Calu3 (cell line): ENCODE data around the gene GNG8. TPM values are rescaled to one million over a fixed set of nuclear protein-coding genes. Genes with fewer than 3 reads are reported as not detected.

Source experiments
- BruUV-seq: library from RNA; stranded (reverse); fragments of 400-500 nt; replicated peaks from 2 replicates; lab custom pipeline; 2021; lab: Mats Ljungman, UMichigan
- CTCF ChIA-PET: fragments of 300-600 bp; sonication (Branson Sonifier 250); formaldehyde crosslinking; loops from one replicate; lab custom pipeline; 2022; ENCODE audit warnings: antibody characterized with exemption; lab: Charles Lee
- DNase-seq: peaks from one replicate; pipeline ENCODE4 v3.0.0; 2022
- H3K27ac Mint-ChIP-seq: one replicate; pipeline ENCODE4 v1.8.0; 2022; ENCODE audit warnings: mixed read lengths; ENCODE audit not compliant: unreplicated experiment
- H3K27me3 Mint-ChIP-seq: one replicate; pipeline ENCODE4 v1.8.0; 2022; ENCODE audit warnings: mixed read lengths; ENCODE audit not compliant: unreplicated experiment
- H3K36me3 Mint-ChIP-seq: one replicate; pipeline ENCODE4 v1.8.0; 2022; ENCODE audit warnings: mild to moderate bottlenecking, moderate library complexity, mixed read lengths; ENCODE audit not compliant: insufficient read depth, unreplicated experiment
- H3K4me1 Mint-ChIP-seq: one replicate; pipeline ENCODE4 v1.8.0; 2022; ENCODE audit warnings: mild to moderate bottlenecking, low read depth, mixed read lengths; ENCODE audit not compliant: unreplicated experiment
- H3K4me3 Mint-ChIP-seq: one replicate; pipeline ENCODE4 v1.8.0; 2022; ENCODE audit warnings: mild to moderate bottlenecking, low read depth, moderate library complexity, mixed read lengths; ENCODE audit not compliant: unreplicated experiment
- H3K9me3 Mint-ChIP-seq: one replicate; pipeline ENCODE4 v1.8.0; 2022; ENCODE audit warnings: low read depth, mixed read lengths; ENCODE audit not compliant: unreplicated experiment
- intact Hi-C: fragments of 100-400 bp; cut with micrococcal nuclease; formaldehyde crosslinking; loops from one replicate; pipeline ENCODE4 v1.10.0; 2022; ENCODE audit not compliant: unreplicated experiment
- total RNA-seq: library from RNA; stranded (reverse); gene quantifications from 2 replicates; pipeline ENCODE4 v1.2.3, GENCODE V29; 2022
- TF ChIP-seq, protein P1 (sequence below): fragments of 200-600 bp; IDR thresholded peaks from one replicate; pipeline ENCODE4 v1.8.0; 2022; ENCODE audit warnings: antibody characterized with exemption; ENCODE audit not compliant: unreplicated experiment

GNG8 gene
- total RNA-seq, 1 experiment from 2014 or later = not detected

DNA sequence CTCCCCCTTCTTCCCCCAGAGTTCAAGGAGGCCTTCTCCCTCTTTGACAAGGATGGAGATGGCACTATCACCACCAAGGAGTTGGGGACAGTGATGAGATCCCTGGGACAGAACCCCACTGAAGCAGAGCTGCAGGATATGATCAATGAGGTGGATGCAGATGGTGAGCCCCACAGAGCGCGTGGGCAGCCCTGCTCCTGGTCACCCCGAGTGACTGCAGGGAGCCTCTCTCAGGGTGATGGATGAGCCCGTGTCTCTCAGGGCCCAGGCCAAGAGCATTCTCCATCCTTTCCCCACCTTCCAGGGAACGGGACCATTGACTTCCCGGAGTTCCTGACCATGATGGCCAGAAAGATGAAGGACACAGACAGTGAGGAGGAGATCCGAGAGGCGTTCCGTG lies 27.8 kb downstream of the GNG8 start:
- TF ChIP-seq, protein P1, sequence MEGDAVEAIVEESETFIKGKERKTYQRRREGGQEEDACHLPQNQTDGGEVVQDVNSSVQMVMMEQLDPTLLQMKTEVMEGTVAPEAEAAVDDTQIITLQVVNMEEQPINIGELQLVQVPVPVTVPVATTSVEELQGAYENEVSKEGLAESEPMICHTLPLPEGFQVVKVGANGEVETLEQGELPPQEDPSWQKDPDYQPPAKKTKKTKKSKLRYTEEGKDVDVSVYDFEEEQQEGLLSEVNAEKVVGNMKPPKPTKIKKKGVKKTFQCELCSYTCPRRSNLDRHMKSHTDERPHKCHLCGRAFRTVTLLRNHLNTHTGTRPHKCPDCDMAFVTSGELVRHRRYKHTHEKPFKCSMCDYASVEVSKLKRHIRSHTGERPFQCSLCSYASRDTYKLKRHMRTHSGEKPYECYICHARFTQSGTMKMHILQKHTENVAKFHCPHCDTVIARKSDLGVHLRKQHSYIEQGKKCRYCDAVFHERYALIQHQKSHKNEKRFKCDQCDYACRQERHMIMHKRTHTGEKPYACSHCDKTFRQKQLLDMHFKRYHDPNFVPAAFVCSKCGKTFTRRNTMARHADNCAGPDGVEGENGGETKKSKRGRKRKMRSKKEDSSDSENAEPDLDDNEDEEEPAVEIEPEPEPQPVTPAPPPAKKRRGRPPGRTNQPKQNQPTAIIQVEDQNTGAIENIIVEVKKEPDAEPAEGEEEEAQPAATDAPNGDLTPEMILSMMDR = no peak
- no peak for DNase-seq
- CTCF ChIA-PET = interaction anchor here (1.4 kb wide), 2 partner anchors 9 to 10 kb away, joined by 3 to 4 read pairs; no protein-coding TSS in a partner anchor
- Mint-ChIP-seq H3K9me3 (no peaks in the 10 kb centered on the region), H3K4me1 (peaks cover 5% of the 10 kb centered on the region), H3K4me3 (no peak overlapping the region), H3K27ac (no peak overlapping the region), H3K27me3 (no peaks in the 10 kb centered on the region), H3K36me3 (peaks cover 21% of the 10 kb centered on the region)
- intact Hi-C loops = no loop called here
- BruUV-seq = no TSS peak

DNA sequence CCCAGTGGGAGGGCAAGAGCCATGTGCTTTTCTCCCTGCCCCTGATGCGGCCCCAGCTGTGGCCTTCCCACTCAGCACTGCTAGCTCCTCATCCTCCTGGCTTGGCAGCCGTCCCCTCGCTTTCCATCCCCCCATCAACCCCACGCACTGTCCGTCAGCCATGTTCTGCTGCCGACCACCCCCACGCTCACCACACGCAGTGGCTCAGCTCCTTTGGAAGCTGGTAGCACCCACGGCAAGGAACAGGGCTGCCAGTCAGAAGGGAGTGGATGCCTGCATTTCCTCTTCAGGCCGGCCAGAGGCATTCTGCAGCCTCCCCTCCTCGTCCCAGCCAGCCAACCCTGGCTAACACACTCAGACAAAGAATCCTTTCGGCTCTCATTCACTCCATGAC lies 28.6 kb downstream of the GNG8 start:
- no peak for DNase-seq
- BruUV-seq = no TSS peak
- CTCF ChIA-PET = interaction anchor here (1.1 to 1.4 kb wide), 2 partner anchors 9 to 10 kb away, joined by 3 to 4 read pairs; no protein-coding TSS in a partner anchor
- intact Hi-C loops = no loop called here
- H3K4me3 Mint-ChIP-seq = no peak overlapping the region
- H3K27me3 Mint-ChIP-seq = no peaks in the 10 kb centered on the region
- peaks cover 12% of the 10 kb centered on the region for H3K4me1 Mint-ChIP-seq
- H3K36me3 Mint-ChIP-seq = peaks cover 29% of the 10 kb centered on the region
- TF ChIP-seq, protein P1 = no peak
- no peaks in the 10 kb centered on the region for H3K9me3 Mint-ChIP-seq
- H3K27ac Mint-ChIP-seq = no peak overlapping the region

DNA sequence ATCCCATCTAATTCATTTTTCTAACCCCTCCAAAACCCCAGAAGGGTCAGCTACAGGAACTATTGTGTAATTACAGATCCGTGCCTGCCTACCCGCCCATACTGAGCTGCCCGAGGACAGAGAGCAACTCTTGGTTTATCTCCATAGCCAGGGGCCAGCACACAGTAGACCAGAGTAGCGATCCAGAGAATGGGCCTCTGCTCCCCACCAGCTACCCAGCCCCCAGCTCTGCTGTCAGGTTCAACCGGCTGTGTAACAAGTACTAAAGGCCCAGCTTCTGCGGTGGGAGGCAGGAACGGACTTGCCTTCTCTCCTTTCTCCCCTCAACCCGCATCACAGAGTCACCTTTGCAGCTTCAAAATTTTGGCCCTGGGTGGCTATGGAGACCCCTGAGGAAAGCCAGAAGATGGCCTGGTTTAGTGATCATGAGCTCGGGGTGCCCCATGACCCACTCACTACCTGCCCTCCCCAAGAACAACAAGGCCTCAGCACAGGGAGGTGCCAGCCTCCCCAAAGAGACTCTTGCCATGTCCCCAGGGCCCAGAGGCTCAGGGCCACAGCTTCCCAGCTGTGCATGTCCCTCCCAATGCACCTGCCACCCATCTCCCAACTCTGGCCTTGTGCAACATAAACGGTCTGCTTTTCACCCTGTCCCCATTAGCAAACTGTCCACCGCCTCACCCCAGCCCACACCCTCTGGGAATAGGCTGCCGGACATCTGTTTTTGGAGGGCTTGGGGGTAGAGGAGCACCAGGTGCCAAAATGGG lies 29.1 kb downstream of the GNG8 start:
- H3K27ac Mint-ChIP-seq = no peak overlapping the region
- peaks cover 34% of the 10 kb centered on the region for H3K36me3 Mint-ChIP-seq

DNA sequence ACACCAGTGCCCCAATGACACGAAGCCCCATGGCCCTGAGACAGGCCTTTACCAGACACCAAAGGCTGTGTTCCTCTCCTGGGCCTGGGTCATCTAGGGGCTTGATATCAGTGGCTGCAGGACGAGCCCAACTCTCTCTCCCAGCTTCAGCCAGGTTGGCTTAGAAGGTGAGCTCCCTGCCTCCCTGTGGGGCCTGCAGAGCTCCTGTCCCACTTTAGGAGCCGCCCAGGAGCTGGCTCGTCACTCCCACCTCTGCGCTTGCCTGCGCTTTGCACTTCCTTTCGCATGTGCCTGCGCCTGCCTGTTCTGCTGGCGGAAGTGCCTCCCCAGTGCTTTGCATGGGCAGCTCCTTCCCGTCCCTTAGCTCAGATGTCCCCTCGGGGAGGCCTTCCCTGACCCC lies 30.0 kb downstream of the GNG8 start:
- DNase-seq = no peak
- peaks cover 41% of the 10 kb centered on the region for H3K36me3 Mint-ChIP-seq
- CTCF ChIA-PET = interaction anchor here (1.1 kb wide), 1 partner anchor 10 kb away, joined by 3 read pairs; no protein-coding TSS in a partner anchor
- H3K27me3 Mint-ChIP-seq = no peaks in the 10 kb centered on the region
- BruUV-seq = no TSS peak
- H3K9me3 Mint-ChIP-seq = no peaks in the 10 kb centered on the region
- H3K27ac Mint-ChIP-seq = no peak overlapping the region
- H3K4me3 Mint-ChIP-seq = no peak overlapping the region
- peaks cover 18% of the 10 kb centered on the region for H3K4me1 Mint-ChIP-seq
- TF ChIP-seq, protein P1 = no peak
- intact Hi-C loops = no loop called here

More for the DNA sequence above, 29.1 kb downstream of the GNG8 start:
- Mint-ChIP-seq H3K4me3 (no peak overlapping the region), H3K9me3 (no peaks in the 10 kb centered on the region), H3K4me1 (peaks cover 18% of the 10 kb centered on the region), H3K27me3 (no peaks in the 10 kb centered on the region)
- CTCF ChIA-PET = interaction anchor here (1.1 kb wide), 2 partner anchors 10 to 11 kb away, joined by 3 to 4 read pairs; no protein-coding TSS in a partner anchor
- intact Hi-C loops = no loop called here
- TF ChIP-seq, protein P1 = no peak
- no TSS peak for BruUV-seq
- DNase-seq = no peak
